ENCODE results near the gene SGCA. TPM values are rescaled to one million over a fixed set of nuclear protein-coding genes. Genes with fewer than 3 reads are reported as not detected.

Gene SGCA
- total RNA-seq, 2 experiments from 2014 or later = not detected

DNA sequence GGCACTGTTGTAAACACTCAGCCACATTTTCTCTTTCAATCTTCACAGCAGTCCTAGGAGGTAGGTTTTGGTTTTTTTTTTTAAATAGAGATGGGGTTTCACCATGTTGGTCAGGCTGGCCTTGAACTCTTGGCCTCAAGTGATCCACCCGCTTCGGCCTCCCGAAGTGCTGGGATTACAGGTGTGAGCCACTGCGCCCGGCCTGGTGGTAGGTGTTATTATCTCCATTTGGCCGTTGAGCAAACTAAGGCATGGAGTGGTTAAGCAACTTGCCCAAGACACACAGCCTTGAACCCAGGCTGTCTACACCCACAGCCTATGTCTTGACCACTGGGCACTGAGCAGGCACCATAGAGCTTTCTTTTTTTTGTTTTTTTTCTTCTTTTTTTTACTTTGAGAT, 8.6 kb downstream of the SGCA start:
- Mint-ChIP-seq H3K4me1 (ENCODE audit: low read depth) (peaks cover 13% of the 10 kb centered on the region), H3K4me3 (no peak overlapping the region), H3K27ac (no peak overlapping the region), H3K9me3 (no peaks in the 10 kb centered on the region), H3K27me3 (no peaks in the 10 kb centered on the region), H3K36me3 (ENCODE audit: low read depth) (no peaks in the 10 kb centered on the region)
- no peak for DNase-seq
- Histone ChIP-seq H3K27me3 (ENCODE audit: control insufficient read depth in 1 of 2, insufficient read depth in 2 of 2, low read length in 2 of 2) (no peaks in the 10 kb centered on the region), H3K4me1 (ENCODE audit: insufficient read depth, low read length) (peaks cover 13% of the 10 kb centered on the region), H3K36me3 (ENCODE audit: insufficient read depth, low read length) (no peaks in the 10 kb centered on the region), H3K9me3 (ENCODE audit: control insufficient read depth in 1 of 2, insufficient read depth in 1 of 2, low read length in 2 of 2) (no peaks in the 10 kb centered on the region), H3K27ac (ENCODE audit: low read depth in 1 of 2, low read length in 2 of 2) (no peak overlapping the region), H3K4me3 (ENCODE audit: low read length) (no peak overlapping the region)
- CTCF ChIA-PET = interaction anchor here (1.2 to 1.5 kb wide), 2 partner anchors 13 to 26 kb away, joined by 3 read pairs; no protein-coding TSS in a partner anchor
- POLR2A ChIA-PET = no interaction called here
- intact Hi-C loops (cut with DNase I, micrococcal nuclease) = no loop called here
- TF ChIP-seq, protein P1, sequence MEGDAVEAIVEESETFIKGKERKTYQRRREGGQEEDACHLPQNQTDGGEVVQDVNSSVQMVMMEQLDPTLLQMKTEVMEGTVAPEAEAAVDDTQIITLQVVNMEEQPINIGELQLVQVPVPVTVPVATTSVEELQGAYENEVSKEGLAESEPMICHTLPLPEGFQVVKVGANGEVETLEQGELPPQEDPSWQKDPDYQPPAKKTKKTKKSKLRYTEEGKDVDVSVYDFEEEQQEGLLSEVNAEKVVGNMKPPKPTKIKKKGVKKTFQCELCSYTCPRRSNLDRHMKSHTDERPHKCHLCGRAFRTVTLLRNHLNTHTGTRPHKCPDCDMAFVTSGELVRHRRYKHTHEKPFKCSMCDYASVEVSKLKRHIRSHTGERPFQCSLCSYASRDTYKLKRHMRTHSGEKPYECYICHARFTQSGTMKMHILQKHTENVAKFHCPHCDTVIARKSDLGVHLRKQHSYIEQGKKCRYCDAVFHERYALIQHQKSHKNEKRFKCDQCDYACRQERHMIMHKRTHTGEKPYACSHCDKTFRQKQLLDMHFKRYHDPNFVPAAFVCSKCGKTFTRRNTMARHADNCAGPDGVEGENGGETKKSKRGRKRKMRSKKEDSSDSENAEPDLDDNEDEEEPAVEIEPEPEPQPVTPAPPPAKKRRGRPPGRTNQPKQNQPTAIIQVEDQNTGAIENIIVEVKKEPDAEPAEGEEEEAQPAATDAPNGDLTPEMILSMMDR (IDR thresholded peaks at IDR 0.05) = no peak
- ATAC-seq (ENCODE audit: poor library complexity) = no peak

DNA sequence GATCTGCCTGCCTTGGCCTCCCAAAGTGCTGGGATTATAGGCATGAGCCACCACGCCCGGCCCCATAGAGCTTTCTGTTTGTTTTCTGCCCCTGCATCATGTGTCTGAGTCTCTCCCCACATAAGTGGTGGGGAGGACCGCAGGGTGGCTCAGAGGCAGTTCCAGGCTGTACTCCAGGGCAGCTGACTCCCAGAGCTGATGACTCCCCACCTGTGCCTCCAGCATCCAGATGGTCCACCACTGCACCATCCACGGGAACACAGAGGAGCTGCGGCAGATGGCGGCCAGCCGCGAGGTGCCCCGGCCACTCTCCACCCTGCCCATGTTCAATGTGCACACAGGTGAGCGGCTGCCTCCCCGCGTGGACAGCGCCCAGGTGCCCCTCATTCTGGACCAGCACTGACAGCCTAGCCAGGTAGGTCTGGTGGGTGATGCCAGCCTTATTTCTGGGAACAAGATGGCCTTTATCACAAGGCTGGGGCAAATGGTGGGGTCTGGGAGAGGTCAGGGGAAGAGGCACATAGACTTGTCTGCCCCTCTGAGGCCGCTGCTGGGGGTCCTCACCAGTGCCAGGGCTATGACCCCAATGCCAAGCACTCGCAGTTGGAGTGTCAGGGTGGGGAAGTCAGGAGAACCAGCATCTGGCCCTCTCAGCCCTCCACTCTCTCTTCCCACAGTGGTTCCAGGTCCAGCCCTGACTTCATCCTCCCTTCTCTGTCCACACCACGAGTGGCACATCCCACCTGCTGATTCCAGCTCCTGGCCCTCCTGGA, 9.4 kb downstream of the SGCA start:
- H3K27me3 Mint-ChIP-seq = no peaks in the 10 kb centered on the region
- no peaks in the 10 kb centered on the region for H3K27me3 ChIP-seq (ENCODE audit: control insufficient read depth in 1 of 2, insufficient read depth in 2 of 2, low read length in 2 of 2)
- H3K27ac Mint-ChIP-seq = no peak overlapping the region
- H3K9me3 Mint-ChIP-seq = no peaks in the 10 kb centered on the region
- no peak overlapping the region for H3K27ac ChIP-seq (ENCODE audit: low read depth in 1 of 2, low read length in 2 of 2)
- H3K4me1 Mint-ChIP-seq (ENCODE audit: low read depth) = peaks cover 11% of the 10 kb centered on the region
- TF ChIP-seq, protein P1 (IDR thresholded peaks at IDR 0.05) = no peak
- no peak overlapping the region for H3K4me3 Mint-ChIP-seq
- DNase-seq (no peak), ATAC-seq (ENCODE audit: poor library complexity) (no peak)
- H3K36me3 ChIP-seq (ENCODE audit: insufficient read depth, low read length) = no peaks in the 10 kb centered on the region
- intact Hi-C loops (cut with DNase I, micrococcal nuclease) = loop anchor here in 1 of 2 experiments (5.0 kb wide), 1 partner anchor 33 kb away; no protein-coding TSS in a partner anchor
- no peaks in the 10 kb centered on the region for H3K9me3 ChIP-seq (ENCODE audit: control insufficient read depth in 1 of 2, insufficient read depth in 1 of 2, low read length in 2 of 2)
- ChIA-PET CTCF (interaction anchor here (1.5 kb wide), 1 partner anchor 25 kb away, joined by 3 read pairs; no protein-coding TSS in a partner anchor), POLR2A (no interaction called here)
- H3K4me1 ChIP-seq (ENCODE audit: insufficient read depth, low read length) = peaks cover 11% of the 10 kb centered on the region
- H3K4me3 ChIP-seq (ENCODE audit: low read length) = no peak overlapping the region
- no peaks in the 10 kb centered on the region for H3K36me3 Mint-ChIP-seq (ENCODE audit: low read depth)

GRCh38 chr17:50176559-50177357, 11.0 kb downstream of the SGCA start:
- POLR2A ChIA-PET = interaction anchor here (1.0 to 1.1 kb wide), 2 partner anchors 15 to 25 kb away, joined by 3 read pairs; no protein-coding TSS in a partner anchor
- intact Hi-C loops (cut with DNase I, micrococcal nuclease) = loop anchor here in 1 of 2 experiments (5.0 kb wide), 1 partner anchor 34 kb away; no protein-coding TSS in a partner anchor
- no peak overlapping the region for H3K4me3 ChIP-seq (ENCODE audit: low read length)
- ATAC-seq (ENCODE audit: poor library complexity) = no peak
- H3K4me1 ChIP-seq (ENCODE audit: insufficient read depth, low read length) = peaks cover 11% of the 10 kb centered on the region
- no peak for DNase-seq
- H3K4me1 Mint-ChIP-seq (ENCODE audit: low read depth) = peaks cover 11% of the 10 kb centered on the region
- H3K36me3 Mint-ChIP-seq (ENCODE audit: low read depth) = no peaks in the 10 kb centered on the region
- H3K27ac Mint-ChIP-seq = no peak overlapping the region
- CTCF ChIA-PET = interaction anchor here (1.7 to 2.2 kb wide), 2 partner anchors 21 to 60 kb away, joined by 5 to 6 read pairs; no protein-coding TSS in a partner anchor
- H3K9me3 Mint-ChIP-seq = no peaks in the 10 kb centered on the region
- no peak overlapping the region for H3K27ac ChIP-seq (ENCODE audit: low read depth in 1 of 2, low read length in 2 of 2)
- no peak overlapping the region for H3K4me3 Mint-ChIP-seq
- no peaks in the 10 kb centered on the region for H3K27me3 ChIP-seq (ENCODE audit: control insufficient read depth in 1 of 2, insufficient read depth in 2 of 2, low read length in 2 of 2)
- TF ChIP-seq, protein P1 (IDR thresholded peaks at IDR 0.05) = no peak
- no peaks in the 10 kb centered on the region for H3K9me3 ChIP-seq (ENCODE audit: control insufficient read depth in 1 of 2, insufficient read depth in 1 of 2, low read length in 2 of 2)
- no peaks in the 10 kb centered on the region for H3K36me3 ChIP-seq (ENCODE audit: insufficient read depth, low read length)
- H3K27me3 Mint-ChIP-seq = no peaks in the 10 kb centered on the region

Data from CD4-positive, alpha-beta T cell (primary cell).